Neural progenitor cell (in vitro differentiated cells): Measurements from ENCODE around the gene MYCBPAP. TPM values are rescaled to one million over a fixed set of nuclear protein-coding genes. Genes with fewer than 3 reads are reported as not detected.
A peak's percentile ranks its signal among the peaks of the same experiment; 100 is the strongest.

Experiments used
- DNase-seq: peaks from one replicate; pipeline ENCODE4 v3.0.0-alpha.2; 2016; ENCODE audit warnings: low spot score
- H2AFZ ChIP-seq: fragments of 200-600 bp; sonication (generic); replicated peaks from 2 replicates; pipeline ENCODE4 v1.6.1; 2016; ENCODE audit warnings: antibody characterized with exemption
- H3F3A ChIP-seq: fragments of 200-600 bp; sonication (generic); 2 replicates; pipeline ENCODE4 v1.6.1; 2016; ENCODE audit warnings: antibody characterized with exemption, low read depth
- H3K27ac ChIP-seq: fragments of 200-600 bp; sonication (generic); 2 replicates; pipeline ENCODE4 v1.5.1; 2016; ENCODE audit warnings: mild to moderate bottlenecking
- H3K27me3 ChIP-seq: fragments of 200-600 bp; sonication (generic); 2 replicates; pipeline ENCODE4 v1.6.1; 2016; ENCODE audit warnings: mild to moderate bottlenecking, moderate library complexity
- H3K36me3 ChIP-seq: fragments of 200-600 bp; sonication (generic); 2 replicates; pipeline ENCODE4 v1.5.1; 2016
- H3K4me1 ChIP-seq: fragments of 200-600 bp; sonication (generic); 2 replicates; pipeline ENCODE4 v1.6.1; 2016; ENCODE audit warnings: mixed run types
- H3K4me2 ChIP-seq: fragments of 200-600 bp; sonication (generic); 2 replicates; pipeline ENCODE4 v1.6.1; 2016
- H3K4me3 ChIP-seq: fragments of 200-600 bp; sonication (generic); 2 replicates; pipeline ENCODE4 v1.5.1; 2016
- H3K79me2 ChIP-seq: fragments of 200-600 bp; sonication (generic); 2 replicates; pipeline ENCODE4 v1.6.1; 2016; ENCODE audit warnings: low read depth
- H3K9ac ChIP-seq: fragments of 200-600 bp; sonication (generic); 2 replicates; pipeline ENCODE4 v1.6.1; 2016
- H3K9me3 ChIP-seq: fragments of 200-600 bp; sonication (generic); 2 replicates; pipeline ENCODE4 v1.5.1; 2016; ENCODE audit warnings: low read depth
- H4K20me1 ChIP-seq: fragments of 200-600 bp; sonication (generic); 2 replicates; pipeline ENCODE4 v1.6.1; 2016; ENCODE audit warnings: low read depth
- H3K27ac Mint-ChIP-seq: 3 replicates; pipeline ENCODE4 v1.8.0; 2021; ENCODE audit warnings: mixed read lengths
- H3K27me3 Mint-ChIP-seq: 2 replicates; pipeline ENCODE4 v1.8.0; 2022; ENCODE audit warnings: low read depth, mild to moderate bottlenecking, inconsistent platforms, moderate library complexity, mixed read lengths; ENCODE audit not compliant: insufficient read depth
- H3K36me3 Mint-ChIP-seq: 3 replicates; pipeline ENCODE4 v1.8.0; 2021; ENCODE audit warnings: mixed read lengths
- H3K4me1 Mint-ChIP-seq: 3 replicates; pipeline ENCODE4 v1.8.0; 2021; ENCODE audit warnings: mixed read lengths
- H3K4me3 Mint-ChIP-seq: 3 replicates; pipeline ENCODE4 v1.8.0; 2021; ENCODE audit warnings: mild to moderate bottlenecking, moderate library complexity, mixed read lengths
- H3K9me3 Mint-ChIP-seq: 3 replicates; pipeline ENCODE4 v1.8.0; 2020; ENCODE audit warnings: mixed read lengths
- EZH2 ChIP-seq: fragments of 200-600 bp; sonication (generic); IDR thresholded peaks from 2 replicates; pipeline ENCODE4 v1.6.1; 2017; ENCODE audit warnings: antibody characterized with exemption, mild to moderate bottlenecking, moderate library complexity
- EZH2phosphoT487 ChIP-seq: fragments of 200-600 bp; sonication (generic); IDR thresholded peaks from 2 replicates; pipeline ENCODE4 v1.6.1; 2017; ENCODE audit warnings: antibody characterized with exemption
- total RNA-seq: library from RNA; depleted of rRNA; stranded (reverse); fragments of >200 nt; gene quantifications from 2 replicates; pipeline ENCODE4 v1.2.3, GENCODE V29; 2015; ENCODE audit warnings: low replicate concordance
- TF ChIP-seq, protein P1 (sequence below): fragments of 200-600 bp; sonication (generic); IDR thresholded peaks from 2 replicates; pipeline ENCODE4 v1.5.1; 2017; ENCODE audit warnings: antibody characterized with exemption, mild to moderate bottlenecking

MYCBPAP gene
- total RNA-seq, 1 donor from 2014 or later, result 3.5 TPM

DNA sequence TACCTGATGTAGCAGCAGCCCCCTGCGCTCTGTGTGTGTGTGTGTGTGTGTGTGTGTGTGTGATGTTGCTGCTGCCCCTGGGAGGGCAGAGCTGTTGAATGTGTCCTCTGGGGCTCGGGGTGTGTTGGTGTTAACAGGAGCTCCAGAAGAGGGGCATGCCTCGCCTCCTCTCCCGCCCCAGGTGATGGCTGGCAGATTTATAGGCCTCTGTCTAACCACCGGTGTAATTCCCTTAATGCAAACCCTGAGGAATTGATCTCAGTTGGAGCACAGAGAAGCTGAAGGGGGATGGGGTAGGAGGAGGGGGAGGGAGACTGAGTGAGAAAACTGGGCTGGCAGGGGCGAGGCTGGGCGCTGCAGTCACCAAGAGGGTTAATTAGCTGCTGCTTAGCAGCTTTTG is 62.3 kb downstream of the MYCBPAP start:
- Mint-ChIP-seq H3K4me3 (no peak overlapping the region), H3K4me1 (peaks cover 59% of the 10 kb centered on the region), H3K27me3 (peaks cover 5% of the 10 kb centered on the region), H3K27ac (peak overlapping the region; percentile 92), H3K9me3 (no peaks in the 10 kb centered on the region), H3K36me3 (no peaks in the 10 kb centered on the region)
- no peaks in the 10 kb centered on the region for H3K36me3 ChIP-seq
- no peak overlapping the region for H3K27ac ChIP-seq
- H3K9ac ChIP-seq, result no peak overlapping the region
- peaks cover 14% of the 10 kb centered on the region for H3F3A ChIP-seq
- no peak for DNase-seq
- no peaks in the 10 kb centered on the region for H3K79me2 ChIP-seq
- no peaks in the 10 kb centered on the region for H3K9me3 ChIP-seq
- H3K4me1 ChIP-seq, result peaks cover 30% of the 10 kb centered on the region
- no peak overlapping the region for H2AFZ ChIP-seq
- TF ChIP-seq EZH2phosphoT487 (no peak), EZH2 (no peak)
- TF ChIP-seq, protein P1, sequence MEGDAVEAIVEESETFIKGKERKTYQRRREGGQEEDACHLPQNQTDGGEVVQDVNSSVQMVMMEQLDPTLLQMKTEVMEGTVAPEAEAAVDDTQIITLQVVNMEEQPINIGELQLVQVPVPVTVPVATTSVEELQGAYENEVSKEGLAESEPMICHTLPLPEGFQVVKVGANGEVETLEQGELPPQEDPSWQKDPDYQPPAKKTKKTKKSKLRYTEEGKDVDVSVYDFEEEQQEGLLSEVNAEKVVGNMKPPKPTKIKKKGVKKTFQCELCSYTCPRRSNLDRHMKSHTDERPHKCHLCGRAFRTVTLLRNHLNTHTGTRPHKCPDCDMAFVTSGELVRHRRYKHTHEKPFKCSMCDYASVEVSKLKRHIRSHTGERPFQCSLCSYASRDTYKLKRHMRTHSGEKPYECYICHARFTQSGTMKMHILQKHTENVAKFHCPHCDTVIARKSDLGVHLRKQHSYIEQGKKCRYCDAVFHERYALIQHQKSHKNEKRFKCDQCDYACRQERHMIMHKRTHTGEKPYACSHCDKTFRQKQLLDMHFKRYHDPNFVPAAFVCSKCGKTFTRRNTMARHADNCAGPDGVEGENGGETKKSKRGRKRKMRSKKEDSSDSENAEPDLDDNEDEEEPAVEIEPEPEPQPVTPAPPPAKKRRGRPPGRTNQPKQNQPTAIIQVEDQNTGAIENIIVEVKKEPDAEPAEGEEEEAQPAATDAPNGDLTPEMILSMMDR, result no peak
- no peaks in the 10 kb centered on the region for H4K20me1 ChIP-seq
- peaks cover 9% of the 10 kb centered on the region for H3K27me3 ChIP-seq
- H3K4me2 ChIP-seq, result peak overlapping the region; percentile 55
- no peak overlapping the region for H3K4me3 ChIP-seq

DNA sequence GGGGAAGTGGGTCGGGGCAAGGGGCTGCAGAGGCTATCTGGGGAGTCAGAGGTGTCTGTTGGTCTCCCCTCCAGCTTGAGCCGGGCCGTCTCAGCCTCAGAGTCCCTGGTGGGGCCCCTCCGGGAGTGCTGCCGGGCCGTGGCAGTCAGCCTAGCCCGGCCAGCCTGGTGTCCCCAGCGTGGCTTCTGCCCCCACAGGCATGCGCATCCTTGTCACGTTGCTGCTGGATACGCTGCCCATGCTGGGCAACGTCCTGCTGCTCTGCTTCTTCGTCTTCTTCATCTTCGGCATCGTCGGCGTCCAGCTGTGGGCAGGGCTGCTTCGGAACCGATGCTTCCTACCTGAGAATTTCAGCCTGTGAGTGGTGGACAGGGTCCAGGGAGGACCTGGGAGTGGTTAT is 63.4 kb downstream of the MYCBPAP start:
- peaks cover 5% of the 10 kb centered on the region for H3K27me3 Mint-ChIP-seq
- TF ChIP-seq, protein P1, result no peak
- TF ChIP-seq EZH2phosphoT487 (no peak), EZH2 (no peak)
- Histone ChIP-seq H3K4me2 (no peak overlapping the region), H3K4me3 (no peak overlapping the region), H3K9me3 (no peaks in the 10 kb centered on the region), H3K9ac (no peak overlapping the region), H3K27me3 (no peaks in the 10 kb centered on the region), H3K4me1 (peaks cover 20% of the 10 kb centered on the region), H3K36me3 (no peaks in the 10 kb centered on the region), H4K20me1 (no peaks in the 10 kb centered on the region), H2AFZ (no peak overlapping the region), H3F3A (peaks cover 8% of the 10 kb centered on the region), H3K79me2 (no peaks in the 10 kb centered on the region), H3K27ac (no peak overlapping the region)
- H3K9me3 Mint-ChIP-seq, result no peaks in the 10 kb centered on the region
- peaks cover 48% of the 10 kb centered on the region for H3K4me1 Mint-ChIP-seq
- H3K4me3 Mint-ChIP-seq, result no peak overlapping the region
- no peak overlapping the region for H3K27ac Mint-ChIP-seq
- peaks cover 3% of the 10 kb centered on the region for H3K36me3 Mint-ChIP-seq
- DNase-seq, result no peak

DNA sequence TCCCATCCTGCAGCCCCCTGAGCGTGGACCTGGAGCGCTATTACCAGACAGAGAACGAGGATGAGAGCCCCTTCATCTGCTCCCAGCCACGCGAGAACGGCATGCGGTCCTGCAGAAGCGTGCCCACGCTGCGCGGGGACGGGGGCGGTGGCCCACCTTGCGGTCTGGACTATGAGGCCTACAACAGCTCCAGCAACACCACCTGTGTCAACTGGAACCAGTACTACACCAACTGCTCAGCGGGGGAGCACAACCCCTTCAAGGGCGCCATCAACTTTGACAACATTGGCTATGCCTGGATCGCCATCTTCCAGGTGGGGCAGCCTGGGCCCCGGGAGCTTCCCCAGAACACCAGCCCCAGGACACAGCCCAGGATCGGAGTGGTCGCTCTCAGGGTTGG is 64.3 kb downstream of the MYCBPAP start:
- peaks cover 3% of the 10 kb centered on the region for H3K36me3 Mint-ChIP-seq
- H3K9me3 ChIP-seq, result no peaks in the 10 kb centered on the region
- TF ChIP-seq EZH2phosphoT487 (no peak), EZH2 (no peak)
- TF ChIP-seq, protein P1, result no peak
- H3K9me3 Mint-ChIP-seq, result no peaks in the 10 kb centered on the region
- no peak overlapping the region for H2AFZ ChIP-seq
- H3K27me3 Mint-ChIP-seq, result peaks cover 5% of the 10 kb centered on the region
- no peak overlapping the region for H3K4me3 ChIP-seq
- no peak overlapping the region for H3K27ac ChIP-seq
- H3F3A ChIP-seq, result peaks cover 8% of the 10 kb centered on the region
- no peaks in the 10 kb centered on the region for H4K20me1 ChIP-seq
- no peak overlapping the region for H3K9ac ChIP-seq
- peaks cover 20% of the 10 kb centered on the region for H3K4me1 ChIP-seq
- no peak overlapping the region for H3K27ac Mint-ChIP-seq
- H3K36me3 ChIP-seq, result no peaks in the 10 kb centered on the region
- peaks cover 41% of the 10 kb centered on the region for H3K4me1 Mint-ChIP-seq
- H3K4me3 Mint-ChIP-seq, result no peak overlapping the region
- no peaks in the 10 kb centered on the region for H3K27me3 ChIP-seq
- no peak for DNase-seq
- H3K79me2 ChIP-seq, result no peaks in the 10 kb centered on the region
- H3K4me2 ChIP-seq, result no peak overlapping the region
